Bronchial epithelial cell (primary cell): ENCODE results near the gene KIFC3. TPM values are rescaled to one million over a fixed set of nuclear protein-coding genes. Genes with fewer than 3 reads are reported as not detected.

Experiments
- DNase-seq: peaks from one replicate; pipeline ENCODE4 v3.0.0-alpha.2; 2010; ENCODE audit warnings: low read depth
- FAIRE-seq: peaks from 2 replicates; lab custom pipeline; 2011; peaks lifted over from hg19 to GRCh38; lab: Jason Lieb, UNC
- H3K27me3 ChIP-seq: 2 replicates; pipeline ENCODE4 v1.5.1; 2011; ENCODE audit warnings: low read length; ENCODE audit not compliant: control insufficient read depth, insufficient read depth
- H3K36me3 ChIP-seq: 2 replicates; pipeline ENCODE4 v1.5.1; 2011; ENCODE audit warnings: low read length; ENCODE audit not compliant: control insufficient read depth, insufficient read depth
- H3K4me3 ChIP-seq: 2 replicates; pipeline ENCODE4 v1.5.1; 2011; ENCODE audit warnings: mild to moderate bottlenecking, low read depth, low read length, control low read depth
- CTCF ChIP-seq: IDR thresholded peaks from 2 replicates; pipeline ENCODE4 v1.5.1; 2011; ENCODE audit warnings: mild to moderate bottlenecking, moderate library complexity, low read length, control low read depth, inconsistent platforms; ENCODE audit not compliant: insufficient read depth, severe bottlenecking
- total RNA-seq: library from RNA; depleted of rRNA; stranded (reverse); fragments of >200 nt; gene quantifications from 2 replicates; pipeline ENCODE4 v1.2.1, GENCODE V29; 2014

KIFC3 gene
- total RNA-seq, 1 donor from 2014 or later = 34.8 TPM

- FAIRE-seq (no peak), DNase-seq (no peak)
- H3K27me3 ChIP-seq = no peaks in the 10 kb centered on the region
- no peak overlapping the region for H3K4me3 ChIP-seq
- H3K36me3 ChIP-seq = no peaks in the 10 kb centered on the region
- TF ChIP-seq CTCF = no peak
These were observed 1.1 kb upstream of the KIFC3 start for GRCh38 chr16:57803134-57803990.

DNA sequence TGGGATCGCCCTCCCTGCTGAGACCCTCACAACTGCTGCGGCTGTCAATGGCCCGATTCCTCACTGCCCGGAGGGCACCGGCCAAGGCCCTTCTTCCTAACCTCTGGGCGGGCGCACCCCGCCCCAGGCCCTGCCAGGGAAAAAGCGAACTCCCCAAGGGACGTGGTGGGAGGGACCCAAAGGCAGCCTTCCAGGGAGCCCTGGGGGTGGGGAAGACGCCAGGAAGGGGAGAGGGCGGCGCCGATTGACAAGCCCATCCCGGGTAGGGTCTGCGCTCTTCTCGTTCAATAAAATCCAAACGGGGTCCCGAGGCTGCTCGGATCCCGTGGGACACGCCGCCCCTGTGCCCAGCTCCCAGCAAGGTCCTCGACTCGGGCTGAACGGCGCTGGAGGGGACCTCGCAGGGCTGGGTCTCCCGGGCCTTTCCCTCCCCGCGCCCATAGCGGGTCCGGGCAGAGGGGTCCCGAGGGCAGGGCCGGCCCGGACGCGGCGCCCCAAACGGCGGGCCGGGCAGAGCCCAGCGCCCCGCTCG, 416 bp downstream of the KIFC3 start:
- no peak for TF ChIP-seq CTCF
- DNase-seq (no peak), FAIRE-seq (no peak)
- H3K36me3 ChIP-seq = no peaks in the 10 kb centered on the region
- H3K27me3 ChIP-seq = no peaks in the 10 kb centered on the region
- H3K4me3 ChIP-seq = peak overlapping the region; percentile 61

- H3K36me3 ChIP-seq = no peaks in the 10 kb centered on the region
- H3K4me3 ChIP-seq = peak overlapping the region; percentile 61
- no peaks in the 10 kb centered on the region for H3K27me3 ChIP-seq
- DNase-seq (peak; percentile 62), FAIRE-seq (no peak)
- no peak for TF ChIP-seq CTCF
These were observed 1.0 kb downstream of the KIFC3 start for GRCh38 chr16:57801098-57801808.

- DNase-seq (no peak), FAIRE-seq (no peak)
- Histone ChIP-seq H3K27me3 (no peaks in the 10 kb centered on the region), H3K36me3 (no peaks in the 10 kb centered on the region), H3K4me3 (no peak overlapping the region)
- TF ChIP-seq CTCF = no peak
These were observed 1.8 kb downstream of the KIFC3 start for GRCh38 chr16:57800200-57801097.

DNA sequence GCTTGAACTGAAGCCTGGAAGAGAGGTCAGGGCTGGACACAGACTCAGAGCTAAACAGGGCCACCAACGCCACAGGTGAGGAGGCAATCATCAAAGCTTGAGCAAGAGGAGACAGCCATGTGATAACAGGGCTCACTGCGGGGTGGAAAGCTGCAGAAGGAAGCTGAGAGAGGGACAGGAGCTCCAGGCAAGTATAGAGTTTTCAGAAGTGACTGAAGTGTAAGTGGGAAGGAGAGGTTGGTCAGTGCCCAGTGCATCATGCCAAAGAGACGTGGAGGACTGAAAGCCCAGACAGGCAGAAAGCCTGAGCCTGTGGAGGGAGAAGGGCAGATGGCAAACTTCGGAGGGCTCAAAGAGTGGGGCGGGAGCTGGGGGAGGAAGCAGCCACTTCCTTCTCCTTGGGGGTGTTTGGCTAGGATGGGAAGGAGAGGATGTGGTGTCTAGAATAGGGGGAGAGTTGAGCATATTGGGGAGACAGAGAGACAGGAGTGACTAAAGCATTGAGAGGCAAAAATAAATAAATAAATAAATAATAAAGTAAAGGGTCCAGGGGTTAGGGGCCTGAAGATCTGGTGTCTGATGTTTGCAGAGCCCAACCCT, 2.6 kb downstream of the KIFC3 start:
- TF ChIP-seq CTCF = no peak
- Histone ChIP-seq H3K36me3 (no peaks in the 10 kb centered on the region), H3K27me3 (no peaks in the 10 kb centered on the region), H3K4me3 (no peak overlapping the region)
- FAIRE-seq (no peak), DNase-seq (no peak)
